Endothelial cell of umbilical vein (primary cell): ENCODE data around the gene TPM2. TPM values are rescaled to one million over a fixed set of nuclear protein-coding genes. Genes with fewer than 3 reads are reported as not detected.

Experiments used
- BruUV-seq: library from RNA; stranded (reverse); fragments of 400-500 nt; replicated peaks from 2 replicates; lab custom pipeline; 2021; lab: Mats Ljungman, UMichigan
- CTCF ChIA-PET: fragments of 300-600, 350-600 bp; sonication (Branson Sonifier 250); formaldehyde crosslinking; loops from one replicate; lab custom pipeline; 2021; ENCODE audit warnings: antibody characterized with exemption, inconsistent platforms; lab: Charles Lee
- POLR2A ChIA-PET: fragments of 300-600, 350-600 bp; sonication (Branson Sonifier 250); formaldehyde crosslinking; loops from one replicate; lab custom pipeline; 2021; ENCODE audit warnings: antibody characterized with exemption, inconsistent platforms; lab: Charles Lee
- DNase-seq: peaks from one replicate; pipeline ENCODE4 v3.0.0-alpha.2; 2011; ENCODE audit warnings: low read depth, low spot score
- FAIRE-seq: peaks from 2 replicates; lab custom pipeline; 2011; peaks lifted over from hg19 to GRCh38; lab: Jason Lieb, UNC
- H2AFZ ChIP-seq: 2 replicates; pipeline ENCODE4 v1.6.0; 2012; ENCODE audit warnings: low read depth, low read length, control low read depth, inconsistent platforms
- H3K27ac ChIP-seq: 2 replicates; pipeline ENCODE4 v1.5.1; 2011; ENCODE audit warnings: low read depth, mild to moderate bottlenecking, control low read depth, low read length, moderate library complexity; ENCODE audit not compliant: insufficient read depth
- H3K27me3 ChIP-seq, 2 experiments: 2 replicates each; pipeline versions ENCODE4 v1.6.0 to v1.6.1; 2011; ENCODE audit warnings: low read length in 2 of 2, mixed read lengths in 1 of 2; ENCODE audit not compliant: control insufficient read depth in 2 of 2, insufficient read depth in 2 of 2
- H3K36me3 ChIP-seq, 2 experiments: 2 replicates in 1 of 2; 3 replicates in 1 of 2; pipeline ENCODE4 v1.5.1; 2011; ENCODE audit warnings: low read length in 2 of 2, mild to moderate bottlenecking in 1 of 2, moderate library complexity in 1 of 2; ENCODE audit not compliant: control insufficient read depth in 2 of 2, insufficient read depth in 2 of 2; ENCODE audit errors: extremely low read depth in 1 of 2
- H3K4me1 ChIP-seq: 3 replicates; pipeline ENCODE4 v1.5.1; 2011; ENCODE audit warnings: mild to moderate bottlenecking, low read length; ENCODE audit not compliant: control insufficient read depth, insufficient read depth; ENCODE audit errors: extremely low read depth
- H3K4me2 ChIP-seq: 2 replicates; pipeline ENCODE4 v1.6.1; 2011; ENCODE audit warnings: low read length, control low read depth, mixed read lengths; ENCODE audit not compliant: insufficient read depth
- H3K4me3 ChIP-seq, 3 experiments: fragments of 200-600 bp in 1 of 3; sonication (generic), shearing (Covaris generic) in 1 of 3; replicated peaks in 1 of 3; 2 replicates each; pipeline ENCODE4 v1.5.1; 2011 to 2016; ENCODE audit warnings: control low read depth in 3 of 3, low read length in 3 of 3, mild to moderate bottlenecking in 2 of 3, inconsistent platforms in 1 of 3, low read depth in 1 of 3, moderate library complexity in 1 of 3; ENCODE audit not compliant: insufficient read depth in 1 of 3
- H3K79me2 ChIP-seq: 2 replicates; pipeline ENCODE4 v1.6.0; 2012; ENCODE audit warnings: low read length, inconsistent platforms; ENCODE audit not compliant: control insufficient read depth, insufficient read depth
- H3K9ac ChIP-seq: replicated peaks from 2 replicates; pipeline ENCODE3; 2011; ENCODE audit warnings: low read length, control low read depth; ENCODE audit not compliant: insufficient read depth; ENCODE audit errors: extremely low read depth
- H3K9me1 ChIP-seq: replicated peaks from 3 replicates; pipeline ENCODE4 v1.6.0; 2011; ENCODE audit warnings: mild to moderate bottlenecking, low read length; ENCODE audit not compliant: control insufficient read depth, insufficient read depth; ENCODE audit errors: extremely low read depth
- H3K9me3 ChIP-seq: replicated peaks from 2 replicates; pipeline ENCODE4 v1.5.1; 2012; ENCODE audit warnings: low read length, inconsistent platforms; ENCODE audit not compliant: control insufficient read depth, insufficient read depth
- H4K20me1 ChIP-seq: replicated peaks from 2 replicates; pipeline ENCODE3; 2011; ENCODE audit warnings: mild to moderate bottlenecking, low read length; ENCODE audit not compliant: control insufficient read depth, insufficient read depth; ENCODE audit errors: extremely low read depth
- EZH2 ChIP-seq: IDR thresholded peaks from 2 replicates; pipeline ENCODE4 v1.6.1; 2012; ENCODE audit warnings: borderline replicate concordance, low read depth, mild to moderate bottlenecking, moderate library complexity, low read length, inconsistent platforms; ENCODE audit not compliant: severe bottlenecking
- FOS ChIP-seq: IDR thresholded peaks from 2 replicates; pipeline ENCODE4 v1.6.1; 2011; ENCODE audit warnings: mild to moderate bottlenecking, low read length, moderate library complexity, borderline replicate concordance; ENCODE audit not compliant: insufficient read depth
- GATA2 ChIP-seq: IDR thresholded peaks from 2 replicates; pipeline ENCODE4 v1.7.0; 2011; ENCODE audit warnings: low read depth, mild to moderate bottlenecking, moderate library complexity, mixed read lengths, low read length; ENCODE audit not compliant: insufficient read length, insufficient read depth
- JUN ChIP-seq: IDR thresholded peaks from 2 replicates; pipeline ENCODE4 v1.6.1; 2011; ENCODE audit warnings: borderline replicate concordance, low read depth; ENCODE audit not compliant: insufficient read length, insufficient read depth
- MYC ChIP-seq: IDR thresholded peaks from one replicate; pipeline ENCODE4 v1.6.1; 2011; ENCODE audit warnings: mild to moderate bottlenecking, low read depth, low read length
- POLR2A ChIP-seq: IDR thresholded peaks from 2 replicates; pipeline ENCODE4 v1.6.1; 2012; ENCODE audit warnings: low read depth, mild to moderate bottlenecking, control low read depth, low read length
- POLR2AphosphoS5 ChIP-seq: IDR thresholded peaks from 2 replicates; pipeline ENCODE4 v1.6.1; 2012; ENCODE audit warnings: low read depth, mild to moderate bottlenecking, control low read depth, low read length, moderate library complexity; ENCODE audit not compliant: insufficient read depth
- dilution Hi-C: fragments of 300-500 bp; cut with MboI; formaldehyde crosslinking; loops from one replicate; pipeline ENCODE4 v1.15.0; 2019; ENCODE audit warnings: low sequenced_read_pairs; ENCODE audit not compliant: extremely low pct_ligation_motif_present
- intact Hi-C: fragments of 100-400 bp; cut with micrococcal nuclease; formaldehyde crosslinking; loops from one replicate; pipeline ENCODE4 v1.10.0; 2022
- polyA plus RNA-seq, 4 experiments: library from polyadenylated mRNA; depleted of rRNA in 3 of 4; stranded (reverse) in 3 of 4; unstranded in 1 of 4; fragments of >200 nt; gene quantifications; 2 replicates each; pipeline versions ENCODE4 v1.2.1 to v1.2.3, GENCODE V29; 2011 to 2012; ENCODE audit warnings: missing spikeins in 1 of 4
- total RNA-seq: library from RNA; stranded (reverse); gene quantifications from 2 replicates; pipeline ENCODE4 v1.2.3, GENCODE V29; 2021
- TF ChIP-seq, protein P1 (sequence below): IDR thresholded peaks from 2 replicates; pipeline ENCODE4 v1.6.1; 2011; ENCODE audit not compliant: insufficient read depth, insufficient read length
- TF ChIP-seq, protein P2 (sequence below), 2 donors: IDR thresholded peaks; 1 replicate in 1 of 2; 2 replicates in 1 of 2; pipeline ENCODE4 v1.5.1; 2011; ENCODE audit warnings: low read length in 2 of 2, mild to moderate bottlenecking in 2 of 2, moderate library complexity in 2 of 2, control low read depth in 1 of 2, inconsistent platforms in 1 of 2, low read depth in 1 of 2; ENCODE audit not compliant: insufficient read depth in 1 of 2; ENCODE audit errors: extremely low read depth in 1 of 2

TPM2 gene
- total and polyA plus RNA-seq, 2 donors (not counting 3 experiments of a cell fraction or from before 2014, with no cell fraction given): 144 to 279 TPM

DNA sequence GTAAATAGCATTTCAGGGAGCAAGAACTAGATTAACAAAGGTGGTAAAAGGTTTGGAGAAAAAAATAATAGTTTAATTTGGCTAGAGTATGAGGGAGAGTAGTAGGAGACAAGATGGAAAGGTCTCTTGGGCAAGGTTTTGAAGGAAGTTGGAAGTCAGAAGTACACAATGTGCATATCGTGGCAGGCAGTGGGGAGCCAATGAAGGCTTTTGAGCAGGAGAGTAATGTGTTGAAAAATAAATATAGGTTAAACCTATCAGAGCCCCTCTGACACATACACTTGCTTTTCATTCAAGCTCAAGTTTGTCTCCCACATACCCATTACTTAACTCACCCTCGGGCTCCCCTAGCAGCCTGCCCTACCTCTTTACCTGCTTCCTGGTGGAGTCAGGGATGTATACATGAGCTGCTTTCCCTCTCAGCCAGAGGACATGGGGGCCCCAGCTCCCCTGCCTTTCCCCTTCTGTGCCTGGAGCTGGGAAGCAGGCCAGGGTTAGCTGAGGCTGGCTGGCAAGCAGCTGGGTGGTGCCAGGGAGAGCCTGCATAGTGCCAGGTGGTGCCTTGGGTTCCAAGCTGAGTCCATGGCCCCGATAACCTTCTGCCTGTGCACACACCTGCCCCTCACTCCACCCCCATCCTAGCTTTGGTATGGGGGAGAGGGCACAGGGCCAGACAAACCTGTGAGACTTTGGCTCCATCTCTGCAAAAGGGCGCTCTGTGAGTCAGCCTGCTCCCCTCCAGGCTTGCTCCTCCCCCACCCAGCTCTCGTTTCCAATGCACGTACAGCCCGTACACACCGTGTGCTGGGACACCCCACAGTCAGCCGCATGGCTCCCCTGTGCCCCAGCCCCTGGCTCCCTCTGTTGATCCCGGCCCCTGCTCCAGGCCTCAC lies 16.3 kb downstream of the TPM2 start, which contains the start of gene CA9:
Gene CA9, plus strand, starts transcription at position 797 of the 893 bp plus-strand sequence. Its CDS starts 32 bp downstream, at position 829.
- H3K79me2 ChIP-seq: no peaks in the 10 kb centered on the region
- CTCF ChIA-PET: interaction anchor here (0.9 to 1.5 kb wide), 4 partner anchors 11 to 23 kb away, joined by 3 to 7 read pairs (median 5); no protein-coding TSS in a partner anchor
- H3K4me1 ChIP-seq: peaks cover 5% of the 10 kb centered on the region
- no peak within 1 kb of the TSS for H3K9ac ChIP-seq
- DNase-seq (no peak), FAIRE-seq (no peak)
- TF ChIP-seq FOS: no peak
- no peak for TF ChIP-seq POLR2AphosphoS5
- no peak for TF ChIP-seq EZH2
- no peak for TF ChIP-seq JUN
- TF ChIP-seq, protein P1, sequence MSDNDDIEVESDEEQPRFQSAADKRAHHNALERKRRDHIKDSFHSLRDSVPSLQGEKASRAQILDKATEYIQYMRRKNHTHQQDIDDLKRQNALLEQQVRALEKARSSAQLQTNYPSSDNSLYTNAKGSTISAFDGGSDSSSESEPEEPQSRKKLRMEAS: no peak
- TF ChIP-seq POLR2A: no peak
- no peak for TF ChIP-seq GATA2
- TF ChIP-seq, protein P2, sequence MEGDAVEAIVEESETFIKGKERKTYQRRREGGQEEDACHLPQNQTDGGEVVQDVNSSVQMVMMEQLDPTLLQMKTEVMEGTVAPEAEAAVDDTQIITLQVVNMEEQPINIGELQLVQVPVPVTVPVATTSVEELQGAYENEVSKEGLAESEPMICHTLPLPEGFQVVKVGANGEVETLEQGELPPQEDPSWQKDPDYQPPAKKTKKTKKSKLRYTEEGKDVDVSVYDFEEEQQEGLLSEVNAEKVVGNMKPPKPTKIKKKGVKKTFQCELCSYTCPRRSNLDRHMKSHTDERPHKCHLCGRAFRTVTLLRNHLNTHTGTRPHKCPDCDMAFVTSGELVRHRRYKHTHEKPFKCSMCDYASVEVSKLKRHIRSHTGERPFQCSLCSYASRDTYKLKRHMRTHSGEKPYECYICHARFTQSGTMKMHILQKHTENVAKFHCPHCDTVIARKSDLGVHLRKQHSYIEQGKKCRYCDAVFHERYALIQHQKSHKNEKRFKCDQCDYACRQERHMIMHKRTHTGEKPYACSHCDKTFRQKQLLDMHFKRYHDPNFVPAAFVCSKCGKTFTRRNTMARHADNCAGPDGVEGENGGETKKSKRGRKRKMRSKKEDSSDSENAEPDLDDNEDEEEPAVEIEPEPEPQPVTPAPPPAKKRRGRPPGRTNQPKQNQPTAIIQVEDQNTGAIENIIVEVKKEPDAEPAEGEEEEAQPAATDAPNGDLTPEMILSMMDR (IDR thresholded peaks at IDR 0.05; ENCODE audit: extremely low read depth in 1 of 2, insufficient read depth in 1 of 2, low read depth in 1 of 2, low read length in 2 of 2): no peak
- no peak for TF ChIP-seq MYC
- no peak within 1 kb of the TSS for H3K27ac ChIP-seq
- POLR2A ChIA-PET: no interaction called here
- no peak within 1 kb of the TSS for H3K4me3 ChIP-seq
- H2AFZ ChIP-seq: no peak within 1 kb of the TSS
- no TSS peak for BruUV-seq
- H3K9me1 ChIP-seq: no peaks in the 10 kb centered on the region
- intact Hi-C loops (no loop called here), dilution Hi-C loops (no loop called here)
- H3K9me3 ChIP-seq: no peaks in the 10 kb centered on the region
- no peak within 1 kb of the TSS for H3K4me2 ChIP-seq
- no peaks in the 10 kb centered on the region for H3K36me3 ChIP-seq
- peaks cover 3 to 11% of the 10 kb centered on the region in 2 experiments for H3K27me3 ChIP-seq
- H4K20me1 ChIP-seq: no peaks in the 10 kb centered on the region
